Skin epidermis (tissue), 12 donors: ENCODE results near the gene MAP2K3.
"Not testable (repeated sequence)": the region's sequence is repeated elsewhere in the genome, so short reads cannot be mapped to it uniquely, and the experiment has no call there.

Experiments
- H3K27ac ChIP-seq, 21 experiments: fragments of 200-600 bp; sonication (generic) in 11 of 21; one replicate each; pipeline ENCODE4 v1.5.0; 2020; ENCODE audit warnings: mild to moderate bottlenecking in 3 of 21, inconsistent platforms in 2 of 21, moderate library complexity in 2 of 21
- H3K4me3 ChIP-seq, 7 experiments: fragments of 200-600 bp; sonication (generic) in 2 of 7; one replicate each; pipeline ENCODE4 v1.5.0; 2020; ENCODE audit warnings: inconsistent platforms in 2 of 7, mild to moderate bottlenecking in 2 of 7, moderate library complexity in 1 of 7

Gene MAP2K3

DNA sequence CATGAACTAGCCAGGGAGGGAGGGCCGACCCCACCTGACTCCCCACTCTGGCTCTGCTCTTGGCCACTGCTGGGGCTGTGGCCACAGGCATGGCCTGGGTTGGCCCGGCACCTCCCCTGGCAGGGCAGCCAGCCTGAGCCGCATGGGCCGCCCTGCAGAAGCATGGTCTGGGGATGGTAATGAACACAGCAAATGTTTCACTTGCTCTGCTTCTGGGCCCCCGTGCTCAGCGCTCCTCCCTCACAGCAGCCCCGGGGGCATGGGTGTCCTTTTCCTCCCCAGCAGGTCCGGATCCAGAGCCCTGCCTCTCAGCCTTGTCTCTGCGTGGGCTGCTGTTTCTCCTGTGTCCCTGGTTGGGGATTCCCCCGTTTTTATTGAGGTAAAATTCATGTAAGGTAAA lies 60.7 kb downstream of the MAP2K3 start:
- Histone ChIP-seq H3K4me3 (no peak overlapping the region), H3K27ac (no peak overlapping the region)

DNA sequence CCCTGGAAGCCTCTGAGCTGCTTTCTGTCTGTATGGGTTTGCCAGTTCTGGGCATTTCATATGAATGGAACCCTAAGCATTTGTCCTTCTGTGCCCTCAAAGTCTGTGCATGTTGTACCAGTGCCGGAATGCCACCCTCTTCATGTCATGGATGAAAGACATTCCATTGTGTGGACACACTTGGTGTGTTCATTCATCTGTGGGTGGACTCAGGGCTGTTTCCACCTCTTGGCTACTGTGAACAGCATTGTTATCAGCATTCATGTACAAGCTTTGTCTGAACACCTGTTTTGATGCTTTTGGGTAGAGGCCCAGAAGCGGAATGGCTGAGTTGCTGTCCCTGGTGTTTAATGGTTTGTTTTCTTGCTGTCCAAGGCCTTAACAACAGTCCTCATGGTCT lies 61.6 kb downstream of the MAP2K3 start:
- H3K4me3 ChIP-seq, H3K27ac ChIP-seq: not testable (repeated sequence)

DNA sequence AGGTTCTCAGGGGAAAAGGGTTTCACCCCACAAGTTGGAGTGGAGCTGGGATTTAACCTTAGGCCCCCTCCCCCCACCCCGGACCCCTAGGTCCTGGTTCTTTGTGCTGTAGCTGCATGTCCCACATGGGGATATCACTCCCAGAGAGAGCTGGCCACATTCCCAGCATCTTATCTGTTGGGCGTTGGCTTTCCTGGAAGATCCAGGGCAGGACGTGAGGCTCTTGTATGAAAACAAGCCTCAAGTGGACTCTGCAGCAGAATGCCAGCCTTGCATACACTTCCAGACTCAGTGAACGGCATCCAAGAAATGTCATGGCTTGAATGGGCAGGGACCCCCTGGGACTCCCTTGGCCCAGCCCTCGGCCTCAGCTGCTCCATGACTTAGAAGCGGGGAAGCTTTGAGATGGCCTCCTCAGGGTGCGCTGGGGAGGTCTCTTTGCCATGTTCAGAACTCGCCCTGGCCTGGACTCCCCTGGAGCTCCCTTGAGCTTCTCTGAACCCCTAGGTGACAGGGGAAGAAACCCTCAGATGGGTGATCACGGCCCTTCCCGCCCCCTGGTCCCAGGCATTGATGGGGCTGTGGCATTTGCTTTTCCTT lies 62.2 kb downstream of the MAP2K3 start:
- H3K27ac ChIP-seq, H3K4me3 ChIP-seq: not testable (repeated sequence)

DNA sequence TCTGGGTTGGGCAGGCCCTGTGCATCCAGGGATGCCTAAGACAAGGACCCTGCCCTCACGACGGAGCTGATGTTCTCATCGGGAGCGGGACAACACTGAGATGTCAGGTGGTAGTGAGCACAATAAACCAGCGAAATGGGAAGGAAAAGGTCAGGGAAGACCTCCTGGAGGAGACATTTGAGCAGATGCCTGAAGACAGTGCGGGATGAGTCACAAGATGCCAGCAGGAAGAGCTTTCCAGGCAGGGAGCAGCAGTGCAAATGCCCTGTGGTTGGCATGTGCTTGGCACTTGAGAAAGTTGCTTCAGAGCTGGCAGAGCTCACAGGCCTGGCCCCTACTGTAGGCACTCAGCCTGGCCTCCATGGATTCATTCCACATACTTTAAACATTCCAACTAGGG lies 63.1 kb downstream of the MAP2K3 start:
- H3K4me3 ChIP-seq, H3K27ac ChIP-seq: not testable (repeated sequence)

DNA sequence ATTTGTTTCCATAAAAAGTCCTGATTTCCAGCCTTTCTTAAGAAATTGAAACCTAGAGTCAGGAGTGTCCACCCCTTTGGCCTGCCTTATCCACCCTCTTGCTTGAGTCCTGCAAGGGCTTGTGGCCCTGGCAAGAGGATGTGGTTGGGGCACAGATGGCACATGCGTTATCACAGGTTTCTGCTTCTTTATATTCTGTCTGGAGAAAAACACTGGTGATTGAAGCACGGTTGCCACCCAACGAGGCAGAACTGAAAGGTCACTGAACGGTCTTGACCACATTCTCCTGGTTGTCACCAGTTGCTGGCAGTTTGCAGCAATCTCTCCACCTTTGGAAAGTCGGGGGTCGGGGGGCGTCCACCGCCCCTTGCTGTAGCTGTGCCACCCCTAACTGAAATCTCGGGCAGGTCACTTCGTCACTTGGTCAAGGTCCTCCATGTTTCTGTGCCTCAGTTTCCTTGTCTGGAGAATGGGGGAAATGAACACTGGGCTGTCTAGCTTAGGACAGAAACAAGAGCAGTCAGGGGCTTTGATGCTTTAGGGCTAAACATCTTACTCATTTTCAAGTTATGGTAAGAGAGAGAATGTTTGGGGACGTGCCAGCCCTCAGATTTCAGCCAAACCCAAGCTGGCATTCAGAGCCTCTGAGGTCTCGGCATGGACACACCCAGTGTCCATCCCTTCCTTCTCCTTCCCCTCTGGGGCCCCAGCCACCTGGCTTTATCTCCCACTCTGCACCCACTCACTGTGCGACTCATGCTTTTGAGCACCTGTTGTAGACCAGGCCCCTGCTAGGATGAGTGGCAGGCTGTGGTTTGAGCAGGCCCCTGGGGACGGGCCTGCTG lies 63.8 kb downstream of the MAP2K3 start:
- H3K4me3 ChIP-seq, H3K27ac ChIP-seq: not testable (repeated sequence)

DNA sequence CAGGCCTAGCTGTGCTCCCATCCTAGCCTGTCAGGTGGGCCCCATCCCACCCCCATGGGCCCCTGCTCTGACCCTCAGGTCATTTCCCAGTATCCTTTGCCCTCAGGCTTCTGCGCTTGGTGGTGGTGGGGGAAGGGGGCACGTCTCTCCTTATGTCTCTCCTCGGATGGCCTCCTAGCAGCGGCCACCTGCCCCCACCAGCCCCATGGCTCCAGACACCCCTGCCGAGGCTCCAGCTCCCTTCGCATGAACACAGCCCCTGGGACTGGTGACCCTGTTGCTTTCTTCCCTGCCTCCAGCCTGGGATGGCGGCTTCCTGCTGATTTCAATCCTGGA lies 64.4 kb downstream of the MAP2K3 start:
- H3K4me3 ChIP-seq, H3K27ac ChIP-seq: not testable (repeated sequence)

DNA sequence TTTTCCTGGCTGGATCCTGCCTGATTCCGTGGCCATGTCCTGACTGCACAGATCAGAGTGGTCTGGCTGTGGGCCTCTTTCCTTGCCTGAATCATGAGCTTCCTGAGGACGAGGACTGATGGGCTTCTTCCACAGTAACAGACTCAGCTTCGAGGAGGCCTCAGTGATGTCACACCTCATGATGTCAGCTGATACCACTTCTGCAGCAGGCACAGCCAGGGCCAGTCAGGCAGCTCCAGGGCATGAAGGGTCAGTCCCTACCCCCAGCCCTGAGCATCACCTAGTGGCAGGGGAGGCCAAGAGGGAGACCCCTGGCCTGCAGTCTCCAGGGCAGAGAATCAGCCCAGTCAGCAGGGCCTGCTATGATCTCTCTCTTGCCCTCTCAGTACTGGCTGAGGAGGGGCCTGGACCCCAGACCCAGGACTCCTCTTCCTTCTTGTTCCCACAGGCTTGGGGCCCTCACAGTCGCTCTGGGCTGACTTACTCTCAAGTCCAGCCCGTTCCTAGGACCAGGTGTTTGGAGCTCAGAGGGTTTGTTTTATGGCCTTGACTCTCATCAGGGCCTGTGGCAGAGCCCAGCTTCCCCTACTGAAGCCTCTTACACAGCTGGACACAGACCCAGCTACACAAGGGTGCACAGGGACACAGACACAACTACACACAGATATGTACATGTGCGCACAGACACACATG lies 65.0 kb downstream of the MAP2K3 start:
- H3K27ac ChIP-seq, H3K4me3 ChIP-seq: not testable (repeated sequence)

DNA sequence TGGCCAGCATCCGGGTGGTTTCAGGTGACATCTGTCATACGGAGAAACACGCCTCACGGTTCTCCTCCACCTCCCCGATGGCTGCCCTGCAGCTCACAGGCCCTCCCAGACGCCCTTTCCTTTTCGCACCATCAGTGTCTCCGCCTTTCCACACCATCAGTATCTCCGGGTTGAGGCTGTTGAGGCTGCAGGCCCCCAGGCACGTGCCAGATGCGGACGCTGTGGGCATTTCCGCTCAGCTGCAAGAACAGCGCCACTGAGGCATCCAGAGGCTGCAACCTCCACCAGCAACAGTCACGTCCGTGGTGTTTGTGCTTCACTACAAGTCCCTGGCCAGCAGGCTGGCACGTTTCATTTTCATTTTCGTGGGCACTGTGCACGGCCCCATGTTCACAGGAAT lies 66.0 kb downstream of the MAP2K3 start:
- H3K4me3 ChIP-seq, H3K27ac ChIP-seq: not testable (repeated sequence)

DNA sequence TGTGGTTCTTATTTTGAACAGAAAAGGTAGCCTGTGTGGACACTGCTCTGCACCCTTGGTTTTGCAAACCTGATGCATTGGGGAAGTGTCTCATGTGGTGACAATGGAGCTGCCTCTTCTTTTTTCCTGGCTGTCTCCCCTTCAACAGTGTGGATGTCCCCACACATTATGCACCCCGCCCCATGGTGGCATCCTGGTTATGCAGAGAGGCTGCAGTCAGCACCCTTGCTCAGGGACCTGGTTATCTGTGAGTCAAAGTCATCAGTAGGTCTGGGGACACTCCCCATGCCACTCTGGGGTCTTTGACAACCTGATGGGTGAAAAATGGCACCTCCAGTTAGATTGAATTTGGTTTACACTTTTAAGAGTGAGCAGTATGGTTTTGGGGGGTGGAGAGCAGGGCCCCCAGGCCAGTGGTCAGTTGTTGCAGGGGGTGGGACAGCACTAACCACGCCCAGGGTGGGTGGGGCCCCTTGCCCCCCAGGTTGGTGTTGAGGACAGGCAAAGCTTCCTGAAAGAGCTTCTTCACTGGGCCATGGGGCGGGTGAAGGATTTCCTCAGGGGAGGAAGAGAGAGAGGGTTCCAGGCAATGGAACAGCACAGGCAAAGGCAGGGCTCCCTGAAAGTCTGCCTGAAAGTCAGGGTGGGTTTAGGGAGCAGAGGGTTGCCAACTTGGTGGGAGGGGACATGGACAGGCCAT lies 67.0 kb downstream of the MAP2K3 start:
- no peak overlapping the region for H3K27ac ChIP-seq

DNA sequence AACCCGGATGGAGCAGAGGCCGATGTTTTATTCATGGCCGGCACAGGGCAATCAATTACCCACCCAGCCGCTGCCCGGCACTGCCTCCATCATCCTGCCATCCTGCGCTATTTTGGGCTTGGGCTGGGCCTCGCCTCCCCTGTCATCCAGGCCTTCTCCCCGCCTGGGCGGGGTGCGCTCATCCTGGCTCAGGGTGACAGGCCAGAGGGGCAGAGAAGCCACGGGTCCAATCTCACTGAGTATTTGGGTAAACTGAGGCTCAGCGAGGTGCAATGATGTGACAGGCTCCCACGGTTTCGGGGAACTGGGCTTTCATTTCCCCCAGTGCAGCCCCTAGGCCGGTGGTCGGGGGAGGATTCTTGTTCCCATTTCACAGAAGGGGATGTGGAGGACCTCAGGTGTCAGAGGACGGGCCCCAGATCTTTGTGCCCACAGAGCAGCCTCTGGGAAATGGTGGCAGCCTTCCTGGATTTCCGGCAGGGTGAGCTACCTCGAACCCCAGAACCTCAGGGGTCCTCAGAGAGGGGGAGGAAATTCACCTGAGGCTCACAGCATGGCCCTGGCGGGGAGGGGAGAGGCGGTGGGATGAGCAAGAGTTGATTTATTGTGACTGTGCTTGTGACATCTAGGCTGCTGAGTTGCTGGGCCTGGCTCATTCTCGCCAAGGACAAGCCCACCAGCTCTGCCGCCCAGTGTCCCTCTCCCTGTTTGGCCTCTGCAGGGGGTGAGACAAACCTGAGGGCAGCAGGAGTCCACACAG lies 67.9 kb downstream of the MAP2K3 start:
- H3K4me3 ChIP-seq, result no peak overlapping the region
- H3K27ac ChIP-seq, result peak overlapping the region in 1 of 21 experiments; percentile 55

More for the DNA sequence above, 67.0 kb downstream of the MAP2K3 start:
- no peak overlapping the region for H3K4me3 ChIP-seq

DNA sequence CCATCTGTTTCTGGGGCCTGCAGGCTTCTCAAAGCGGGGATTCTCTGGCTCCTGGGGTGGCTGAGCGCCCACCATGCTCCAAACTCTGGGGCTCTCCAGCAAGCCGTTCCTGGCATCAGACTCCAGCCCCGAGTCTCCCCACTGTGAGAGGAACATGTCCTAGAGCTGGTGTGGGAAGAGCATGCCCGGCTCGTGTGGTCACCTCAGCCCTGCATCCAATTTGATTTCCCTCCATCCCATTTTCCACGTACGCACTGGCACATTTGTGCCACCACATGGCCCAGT lies 68.4 kb downstream of the MAP2K3 start:
- Histone ChIP-seq H3K27ac (peak overlapping the region in 1 of 21 experiments; percentile 55), H3K4me3 (no peak overlapping the region)

DNA sequence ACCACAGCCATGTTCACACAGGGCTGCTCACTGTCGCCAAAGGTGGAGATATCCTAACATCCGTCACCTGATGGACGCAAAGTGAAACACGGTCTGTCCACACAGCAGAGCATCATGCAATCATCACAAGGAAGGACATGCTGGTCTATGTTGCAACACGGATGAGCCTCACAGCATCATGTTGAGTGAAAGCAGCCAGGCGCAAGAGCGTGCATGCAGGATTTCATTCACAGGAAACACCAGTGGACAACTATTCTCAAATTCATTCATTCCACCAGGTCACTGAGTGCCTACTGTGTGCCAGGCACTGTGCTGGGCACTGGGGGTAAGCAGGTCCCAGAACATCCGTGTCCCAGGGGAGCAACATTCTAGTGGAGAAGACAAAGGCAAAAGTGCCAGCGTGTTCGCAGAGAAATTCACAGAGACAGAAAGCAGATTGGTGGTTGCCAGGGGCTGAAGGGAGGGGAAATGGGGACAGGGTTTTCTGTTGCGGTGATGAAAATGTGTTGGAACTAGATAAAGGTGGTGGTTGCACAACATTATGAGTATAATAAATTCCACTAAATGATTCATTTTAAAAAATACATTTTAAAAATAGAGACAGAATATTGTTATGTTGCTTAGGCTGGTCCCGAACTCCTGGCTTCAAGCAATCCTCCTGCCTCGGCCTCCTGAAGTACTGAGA lies 69.0 kb downstream of the MAP2K3 start:
- Histone ChIP-seq H3K4me3 (no peak overlapping the region), H3K27ac (peak overlapping the region in 2 of 21 experiments; percentile 7 to 55)

DNA sequence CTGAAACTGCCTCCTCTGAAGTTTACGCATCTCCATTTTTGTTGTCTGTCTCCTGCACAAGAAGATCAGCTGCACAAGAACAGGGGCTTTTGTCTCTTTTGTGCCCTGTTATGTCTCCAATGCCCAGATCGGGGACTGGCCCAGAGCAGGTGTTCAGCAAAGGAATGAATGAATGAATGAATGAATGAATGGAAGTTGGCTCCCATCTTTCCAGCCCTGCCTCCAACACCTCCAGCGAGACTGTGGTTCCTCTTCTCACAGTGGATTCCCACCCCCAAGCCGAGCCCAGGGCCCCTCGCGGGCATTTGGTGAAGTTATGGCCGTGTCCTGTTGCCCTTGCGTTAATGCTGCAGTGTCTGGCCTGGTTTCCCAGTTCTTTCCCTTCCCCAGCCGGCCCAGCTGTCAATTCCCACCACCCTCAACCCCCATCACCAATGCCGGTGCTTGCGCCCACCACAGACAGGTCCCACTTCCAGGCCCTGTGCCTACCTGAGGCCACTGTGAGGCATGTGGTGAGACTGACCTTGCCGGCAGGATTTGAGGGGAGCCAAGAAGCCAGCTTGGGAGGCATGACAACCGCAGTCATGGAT lies 70.4 kb downstream of the MAP2K3 start:
- Histone ChIP-seq H3K27ac (no peak overlapping the region), H3K4me3 (no peak overlapping the region)

DNA sequence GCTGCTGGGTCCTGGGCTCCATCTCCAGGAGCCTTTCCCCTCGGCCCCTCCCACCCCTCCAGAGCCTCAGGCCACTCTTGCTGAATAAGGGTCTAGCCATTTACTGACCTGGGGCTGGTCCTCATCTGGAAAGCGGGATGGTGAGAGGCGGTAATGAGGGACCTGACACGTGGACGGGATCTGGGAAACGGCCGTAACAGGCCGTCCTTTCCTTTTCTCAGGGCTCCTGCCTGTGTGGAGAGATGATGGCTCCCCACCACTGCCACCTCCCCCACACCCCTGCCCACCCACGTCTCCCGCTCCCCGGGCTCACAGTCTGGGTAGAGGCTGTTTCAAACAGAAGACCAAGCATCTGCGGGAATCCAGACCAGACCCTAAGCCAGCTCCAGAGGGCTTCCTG lies 71.1 kb downstream of the MAP2K3 start:
- Histone ChIP-seq H3K4me3 (no peak overlapping the region), H3K27ac (no peak overlapping the region)

DNA sequence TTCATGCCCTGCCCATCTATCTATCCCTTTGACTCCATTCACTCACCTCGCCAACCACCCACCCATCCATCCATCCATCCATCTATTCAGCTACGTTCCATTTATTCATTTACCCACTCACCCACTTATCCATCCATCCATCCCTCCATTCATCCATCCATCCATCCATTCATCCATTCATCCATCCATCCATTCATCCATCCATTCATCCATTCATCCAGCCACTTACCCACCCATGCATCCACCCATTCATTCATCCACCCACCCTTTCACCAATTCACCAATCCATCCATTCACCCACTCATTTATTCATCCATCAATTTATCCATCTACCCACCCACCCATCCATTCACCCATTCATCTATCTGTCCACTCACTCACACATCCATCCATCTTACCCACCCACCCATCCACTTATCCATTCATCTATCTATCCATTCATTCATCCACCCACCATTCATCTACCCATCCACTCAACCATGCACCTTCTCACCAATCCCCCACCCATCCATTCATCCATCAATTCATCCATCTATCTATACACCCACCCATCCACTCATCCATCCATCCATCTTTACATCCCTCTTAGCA lies 72.1 kb downstream of the MAP2K3 start:
- H3K4me3 ChIP-seq, result no peak overlapping the region
- no peak overlapping the region for H3K27ac ChIP-seq

DNA sequence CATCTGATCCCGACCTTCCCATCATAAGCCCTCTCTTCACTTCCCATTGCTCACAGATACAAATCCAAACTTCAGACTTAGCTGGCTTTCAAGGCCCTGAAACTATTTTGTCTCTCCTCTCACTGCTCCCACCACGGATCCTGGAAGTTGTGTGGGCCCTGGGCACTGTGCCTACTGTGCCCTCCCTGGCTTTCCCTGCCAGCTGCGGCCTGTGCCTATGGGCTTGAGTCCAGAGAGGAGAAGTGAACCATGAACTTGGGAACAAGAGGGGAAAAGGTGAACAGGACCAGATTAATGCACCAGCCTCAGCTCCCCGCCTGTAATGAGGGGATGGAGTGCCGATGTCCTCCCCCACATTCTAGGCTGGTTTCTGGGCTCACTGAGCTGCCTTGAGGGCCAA lies 72.8 kb downstream of the MAP2K3 start:
- Histone ChIP-seq H3K27ac (peak overlapping the region in 2 of 21 experiments; percentile 7 to 61), H3K4me3 (no peak overlapping the region)

DNA sequence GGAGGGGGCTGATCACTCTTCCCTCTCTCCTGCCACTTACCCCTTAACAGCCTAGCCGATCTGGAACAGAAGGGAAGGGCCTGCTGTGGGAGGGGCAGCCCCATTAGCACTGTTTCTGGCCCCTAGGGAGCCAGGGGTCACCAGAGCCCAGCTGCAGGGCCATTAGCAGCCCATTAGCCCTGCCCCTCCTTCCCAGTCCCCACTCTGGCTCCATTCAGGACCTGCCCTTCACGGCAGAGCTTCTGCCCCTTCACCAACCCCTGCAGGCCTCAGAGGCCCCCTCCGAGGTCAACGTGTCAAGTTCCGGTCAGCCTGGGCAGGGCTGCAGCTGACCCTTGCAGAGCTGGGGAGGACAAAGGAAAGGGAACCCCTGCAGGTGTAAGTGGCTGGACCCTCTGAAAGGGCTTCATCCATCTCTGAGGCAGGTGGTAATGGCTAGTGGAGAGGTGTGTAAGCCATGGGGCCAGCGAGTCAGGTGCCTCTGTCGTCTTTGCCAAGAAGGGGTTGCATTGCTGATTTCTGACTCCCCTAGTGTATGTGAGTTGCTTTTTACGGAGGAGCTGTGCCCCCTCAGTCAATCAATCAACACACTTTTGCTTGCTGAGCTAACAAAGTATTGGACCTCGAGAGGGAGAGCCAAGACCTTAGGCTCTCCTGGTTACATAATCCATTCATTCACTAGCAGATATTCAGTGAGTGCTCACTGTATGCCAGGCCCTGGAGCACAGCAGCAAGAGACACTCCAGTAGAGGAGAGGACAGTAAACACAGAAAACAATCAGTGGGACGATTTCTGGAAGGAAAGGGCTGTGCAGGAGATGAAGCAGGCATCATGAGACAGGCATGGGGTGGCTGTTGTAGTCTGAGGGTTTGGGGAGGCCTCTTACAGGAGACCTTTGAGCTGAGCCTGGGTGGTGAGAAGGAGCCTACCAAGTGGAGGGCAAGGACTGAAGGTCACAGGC lies 73.5 kb downstream of the MAP2K3 start:
- Histone ChIP-seq H3K27ac (peak overlapping the region in 3 of 21 experiments; percentile 17 to 76 (median 71)), H3K4me3 (no peak overlapping the region)
